ENCODE results near the gene MTG1.

- TF ChIP-seq CTCF (optimal IDR thresholded peaks at IDR 0.05 in 1 of 3, IDR thresholded peaks at IDR 0.05 in 1 of 3, conservative IDR thresholded peaks at IDR 0.05 in 1 of 3; ENCODE audit: extremely low read depth in 1 of 3, insufficient read depth in 2 of 3, low read length in 3 of 3) (no peak), EZH2 (IDR thresholded peaks at IDR 0.05; ENCODE audit: low read length) (no peak)
These were observed 31.1 kb upstream of the MTG1 start for GRCh38 chr10:133362846-133363245.

All from keratinocyte (primary cell).